ENCODE measurements around the gene BLM.

The BLM gene

DNA sequence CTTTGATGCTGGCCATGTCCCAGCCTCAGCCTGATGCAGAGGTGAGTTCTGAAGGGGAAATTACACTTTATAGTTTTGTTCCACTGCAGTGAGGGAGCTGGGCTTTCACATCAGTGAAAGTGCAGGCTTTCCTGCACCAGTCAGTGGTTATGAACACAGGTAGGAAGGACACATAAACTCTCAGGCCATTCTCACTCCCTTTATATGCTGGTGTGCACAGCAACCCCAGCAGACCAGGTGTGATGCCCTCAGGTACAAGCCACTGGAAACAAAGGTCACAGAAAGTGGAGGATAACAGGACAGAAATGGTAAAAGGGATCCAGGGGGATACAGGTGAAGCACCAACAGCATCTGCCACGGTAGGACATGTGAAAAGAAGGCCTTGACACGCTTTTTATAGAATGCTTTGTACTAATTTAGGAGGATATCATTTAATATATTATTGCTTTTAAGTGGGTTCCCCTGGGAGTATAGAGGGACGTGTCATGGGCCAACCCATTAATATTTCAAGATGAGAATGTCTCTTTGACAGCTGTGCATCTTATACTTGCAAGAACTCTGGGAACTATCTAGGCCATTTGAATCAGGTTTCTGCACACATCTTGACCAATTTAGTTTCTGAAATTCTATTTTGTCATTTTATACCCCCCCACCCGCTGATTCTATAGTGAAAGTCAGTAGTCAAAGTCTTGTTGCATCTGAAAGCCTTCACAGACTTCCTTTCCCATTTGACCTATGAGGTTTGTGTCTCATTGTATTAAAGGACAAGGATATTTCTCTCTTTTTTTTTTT lies 25.0 kb upstream of the BLM start:
- DNase-seq (ENCODE audit: low read depth): no peak

DNA sequence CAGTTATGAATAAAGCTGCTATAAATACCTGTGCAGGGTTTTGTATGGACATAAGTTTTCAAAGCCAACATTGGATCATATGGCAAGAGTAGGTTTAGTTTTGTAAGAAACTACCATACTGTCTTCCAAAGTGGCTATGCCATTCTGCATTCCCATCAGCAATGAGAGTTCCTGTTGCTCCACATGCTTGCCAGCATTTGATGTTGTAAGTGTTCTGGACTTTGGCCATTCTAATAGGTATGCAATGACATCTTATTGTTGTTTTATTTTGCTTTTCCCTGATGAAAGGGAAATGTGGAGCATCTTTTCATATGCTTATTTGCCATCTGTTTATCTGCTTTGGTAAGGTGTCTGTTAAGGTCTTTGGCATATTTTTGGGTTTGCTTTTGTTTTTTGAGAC lies 22.2 kb upstream of the BLM start:
- DNase-seq (ENCODE audit: low read depth): no peak

DNA sequence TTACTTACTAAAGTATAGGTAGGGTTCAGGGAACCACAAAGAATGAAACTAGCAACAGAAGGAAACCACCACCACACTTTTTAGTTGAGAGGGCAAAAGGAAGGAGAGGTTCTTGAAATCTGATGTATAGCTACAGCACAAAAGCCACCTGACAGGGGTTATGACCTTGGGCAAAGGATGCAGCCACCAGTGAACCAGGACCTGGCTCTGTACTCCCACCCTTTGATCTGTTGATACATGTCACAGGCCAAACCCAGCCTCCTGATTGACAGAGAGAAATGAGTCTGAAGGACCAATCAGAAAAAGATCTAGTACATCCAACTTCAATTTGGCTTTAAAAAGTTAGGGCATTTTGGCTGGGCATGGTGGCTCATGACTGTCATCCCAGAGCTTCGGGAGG lies 20.0 kb upstream of the BLM start:
- DNase-seq (ENCODE audit: low read depth): no peak

DNA sequence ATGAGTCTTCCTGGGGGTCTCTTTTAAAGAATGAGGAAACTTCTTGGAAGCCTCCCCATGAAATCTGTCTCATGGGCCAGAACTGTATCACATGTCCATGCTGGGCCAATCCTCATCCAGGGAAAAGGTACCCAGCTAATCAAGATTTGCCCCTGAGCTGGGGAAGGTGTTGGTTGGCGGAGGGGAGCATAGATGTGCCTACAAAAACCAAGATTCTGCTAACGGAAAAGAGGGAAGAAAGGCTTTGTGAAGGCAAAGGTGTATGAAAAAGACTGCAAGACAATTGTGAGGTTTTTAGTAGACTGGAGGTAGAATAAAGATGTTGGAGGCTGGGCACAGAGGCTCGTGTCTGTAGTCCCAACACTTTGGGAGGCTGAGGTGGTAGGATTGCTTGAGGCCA lies 18.5 kb upstream of the BLM start:
- DNase-seq (ENCODE audit: low read depth): no peak

DNA sequence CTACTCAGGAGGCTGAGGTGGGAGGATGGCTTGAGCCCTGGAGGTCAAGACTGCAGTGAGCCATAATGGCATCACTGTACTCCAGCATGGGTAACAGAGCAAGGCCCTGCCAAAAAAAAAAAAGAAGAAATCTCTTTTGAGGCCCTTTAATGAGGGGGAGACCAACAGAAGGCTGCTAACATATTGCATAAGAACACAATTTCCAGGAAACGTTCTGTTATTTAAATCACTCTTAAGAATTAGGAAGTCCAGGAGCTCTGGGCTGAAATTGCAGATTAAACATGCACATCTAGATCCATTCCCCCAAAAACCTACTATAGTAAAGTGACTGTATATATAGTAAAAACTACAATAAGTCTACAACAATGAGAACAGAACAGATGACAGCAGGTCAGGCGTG lies 16.1 kb upstream of the BLM start:
- no peak for DNase-seq (ENCODE audit: low read depth)

DNA sequence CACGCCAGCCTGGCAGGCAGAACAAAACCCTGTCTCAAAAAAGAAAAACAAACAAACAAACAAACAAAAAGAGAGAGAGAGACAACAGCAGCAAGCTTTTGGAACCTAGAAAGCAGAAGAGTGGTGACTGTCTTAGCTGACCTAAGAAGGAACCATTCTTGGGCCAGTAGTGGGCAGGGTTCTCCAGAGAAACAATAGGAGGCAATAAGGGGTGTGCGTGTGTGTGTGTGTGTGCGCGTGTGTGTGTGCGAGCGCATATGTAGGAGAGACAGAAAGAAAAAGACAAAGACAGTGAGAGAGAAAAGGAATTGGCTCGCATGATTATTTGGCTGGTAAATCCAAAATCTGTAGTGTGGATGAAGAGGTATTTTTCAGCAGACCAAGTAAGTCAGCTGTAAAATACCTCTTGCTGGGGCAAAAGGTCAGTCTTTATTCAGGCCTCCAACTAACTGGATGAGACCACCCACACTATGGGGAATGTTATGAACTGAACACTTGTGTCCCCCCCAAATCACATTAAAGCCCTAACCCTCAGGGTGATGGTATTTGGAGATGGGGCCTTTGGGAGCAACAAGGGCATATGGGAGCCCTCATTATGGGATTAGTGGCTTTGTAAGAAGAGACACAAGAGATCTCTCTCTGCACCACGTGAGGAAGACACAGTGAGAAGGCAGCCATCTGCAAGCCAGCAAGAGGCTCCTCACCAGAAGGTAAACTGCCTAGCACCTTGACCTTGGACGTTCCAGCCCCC lies 15.1 kb upstream of the BLM start:
- DNase-seq (ENCODE audit: low read depth): no peak

DNA sequence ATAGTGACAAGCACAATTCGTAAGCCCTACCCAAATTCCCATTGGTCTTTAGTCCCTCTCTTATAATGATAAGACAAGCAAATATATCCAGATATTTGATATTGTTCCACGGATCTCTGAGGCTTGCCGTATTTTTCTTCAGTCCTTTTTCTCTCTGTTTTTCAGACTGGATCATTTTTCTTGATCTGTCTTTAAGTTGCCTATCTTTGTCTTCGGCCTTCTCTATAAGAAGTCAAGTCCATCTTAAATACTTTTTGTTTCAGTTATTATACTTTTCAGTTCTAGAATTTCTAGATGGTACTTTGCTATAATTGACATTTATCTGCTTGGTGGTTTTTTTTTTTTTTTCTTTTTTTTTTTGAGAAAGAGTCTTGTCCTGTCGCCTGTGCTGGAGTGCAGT lies 13.7 kb upstream of the BLM start:
- DNase-seq (ENCODE audit: low read depth): no peak

DNA sequence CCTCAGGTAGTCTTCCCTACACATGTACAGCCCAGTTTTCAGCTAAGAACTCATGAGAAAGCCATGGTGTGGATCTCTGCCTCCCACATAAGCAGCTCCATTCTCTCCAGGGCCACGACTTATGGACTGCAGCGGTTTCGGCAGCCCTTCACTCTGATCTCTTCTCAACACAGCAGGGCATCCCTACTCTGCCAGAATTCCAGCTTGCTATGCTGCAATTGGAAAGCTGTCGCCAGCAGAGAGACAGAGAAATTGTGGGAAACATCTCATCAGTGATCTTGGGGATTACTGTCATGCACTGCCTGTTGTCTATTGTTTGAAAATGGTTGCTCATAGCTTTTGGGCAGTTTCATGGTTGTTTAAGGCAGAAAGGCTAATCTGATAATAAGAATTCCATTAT lies 11.9 kb upstream of the BLM start:
- no peak for DNase-seq (ENCODE audit: low read depth)

DNA sequence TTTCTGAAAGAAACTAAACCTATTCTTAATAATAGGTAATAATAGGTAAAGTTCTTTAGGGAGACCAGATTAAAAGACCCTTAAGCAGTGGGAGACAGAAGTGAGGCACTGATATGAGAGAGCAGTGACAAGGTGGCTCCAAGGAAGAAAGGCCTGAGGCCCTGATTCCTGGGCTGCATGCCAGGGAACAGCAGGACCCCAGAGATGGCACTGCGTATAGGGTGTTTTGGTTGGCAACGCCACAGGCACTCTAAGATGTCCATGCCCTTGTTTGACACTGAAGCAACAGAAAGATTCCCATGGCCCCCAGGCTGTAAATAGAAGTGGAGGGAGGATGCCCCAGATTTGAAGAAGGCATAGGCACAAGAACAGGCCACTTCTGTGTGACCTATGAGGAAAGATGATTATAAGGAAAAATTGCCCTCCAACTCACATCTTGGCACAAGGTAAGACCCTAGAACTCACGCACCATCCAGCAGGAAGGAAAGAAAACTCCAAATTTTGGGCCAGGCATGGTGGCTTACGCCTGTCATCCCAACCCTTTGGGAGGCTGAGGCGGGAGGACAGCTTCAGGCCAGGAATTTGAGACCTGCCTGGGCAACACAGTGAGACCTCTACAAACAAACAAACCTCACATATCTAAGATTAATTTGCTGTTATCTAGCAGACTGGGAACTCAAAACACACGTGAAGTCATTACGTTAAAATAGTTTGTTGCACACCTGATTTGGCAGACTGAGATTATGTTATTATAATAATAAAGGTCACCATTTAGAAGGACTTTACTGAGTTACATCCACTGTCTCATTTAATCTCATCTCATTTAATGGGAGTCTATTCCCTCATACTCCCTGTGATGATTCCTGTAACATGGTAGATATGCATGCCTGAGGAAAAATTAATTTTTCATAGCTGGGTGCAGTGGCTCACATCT lies 10.5 kb upstream of the BLM start:
- no peak for DNase-seq (ENCODE audit: low read depth)

DNA sequence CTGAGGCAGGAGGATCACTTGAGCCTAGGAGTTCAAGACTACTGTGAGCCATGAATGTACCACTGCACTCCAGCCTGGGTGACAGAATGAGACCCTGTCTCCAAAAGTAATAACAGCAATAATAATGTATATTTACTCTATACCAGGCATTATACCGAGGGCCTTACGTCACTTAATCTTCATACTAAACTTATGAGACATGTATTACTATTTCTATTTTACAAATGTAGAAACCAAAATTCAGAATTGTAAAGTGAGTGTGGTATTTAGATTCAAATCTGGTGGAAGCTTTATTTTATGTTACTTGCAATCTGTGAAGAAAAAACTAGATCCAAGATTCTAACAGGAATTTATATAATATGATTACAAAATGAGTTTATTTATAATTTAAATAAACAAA lies 9.7 kb upstream of the BLM start:
- no peak for DNase-seq (ENCODE audit: low read depth)

DNA sequence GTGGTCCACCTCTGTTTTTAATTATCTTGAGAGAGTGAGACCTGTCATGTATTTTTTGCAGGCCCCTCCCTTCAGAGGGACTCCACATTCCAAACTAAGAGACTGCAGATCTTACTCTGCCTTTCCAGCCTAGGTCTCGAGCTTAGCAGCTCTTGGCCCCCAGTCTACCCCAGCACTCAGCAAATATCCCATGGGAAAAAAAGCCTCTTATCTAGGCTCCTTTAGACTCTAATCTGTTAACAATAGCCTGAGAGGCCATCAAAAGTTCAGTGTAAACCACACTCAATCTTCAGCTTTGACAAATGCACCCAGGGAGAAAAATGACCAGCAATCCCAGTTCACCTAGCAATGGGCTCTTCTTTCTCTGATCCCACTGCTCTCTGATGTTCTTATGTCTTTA lies 8.6 kb upstream of the BLM start:
- DNase-seq (ENCODE audit: low read depth): no peak

DNA sequence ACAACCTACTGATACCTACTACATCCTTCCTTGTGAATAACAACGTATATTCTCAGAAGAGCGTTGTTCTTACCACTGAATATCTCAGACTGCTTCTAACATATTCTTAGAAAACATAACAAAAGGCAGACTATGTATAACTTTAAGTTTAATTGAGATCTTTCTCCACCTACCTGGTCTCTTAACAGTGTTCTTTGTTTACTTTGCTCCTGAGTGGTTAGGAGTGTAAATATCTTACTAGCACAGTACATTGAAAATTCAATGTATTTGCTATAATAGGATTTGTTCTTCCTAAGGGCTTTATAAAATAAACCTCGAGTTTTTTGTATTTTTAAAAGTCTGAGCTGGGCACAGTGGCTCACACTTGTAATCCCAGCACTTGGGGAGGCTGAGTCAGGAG lies 7.9 kb upstream of the BLM start:
- DNase-seq (ENCODE audit: low read depth): no peak

DNA sequence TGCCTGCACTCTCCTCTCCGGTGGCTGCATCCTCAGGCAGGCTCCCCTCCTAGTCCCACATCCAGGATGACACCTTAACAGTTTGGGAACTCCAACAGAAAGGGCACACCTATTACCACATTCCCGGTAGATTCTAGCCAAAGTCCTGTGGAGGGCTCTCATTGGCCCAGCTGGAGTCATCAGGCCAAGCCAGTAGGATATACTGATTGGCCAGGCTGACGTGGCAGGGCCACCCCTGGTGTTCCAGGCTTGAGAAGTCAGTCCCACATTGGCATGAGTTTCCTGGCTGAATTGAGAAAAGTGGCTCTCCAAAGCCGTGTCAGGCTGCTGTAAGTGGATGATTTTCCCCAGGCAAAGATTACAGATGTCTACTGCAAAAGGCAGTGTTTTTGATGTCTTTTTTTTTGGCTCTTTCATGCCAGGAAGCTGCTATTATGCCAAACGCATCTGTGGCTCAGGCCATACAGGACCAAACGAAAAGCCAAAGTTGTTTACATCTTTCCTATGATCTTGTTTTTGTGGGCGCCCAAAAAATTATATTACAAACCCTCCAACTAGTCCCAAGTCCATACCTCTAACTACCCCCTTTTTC lies 6.6 kb upstream of the BLM start:
- DNase-seq (ENCODE audit: low read depth): no peak

DNA sequence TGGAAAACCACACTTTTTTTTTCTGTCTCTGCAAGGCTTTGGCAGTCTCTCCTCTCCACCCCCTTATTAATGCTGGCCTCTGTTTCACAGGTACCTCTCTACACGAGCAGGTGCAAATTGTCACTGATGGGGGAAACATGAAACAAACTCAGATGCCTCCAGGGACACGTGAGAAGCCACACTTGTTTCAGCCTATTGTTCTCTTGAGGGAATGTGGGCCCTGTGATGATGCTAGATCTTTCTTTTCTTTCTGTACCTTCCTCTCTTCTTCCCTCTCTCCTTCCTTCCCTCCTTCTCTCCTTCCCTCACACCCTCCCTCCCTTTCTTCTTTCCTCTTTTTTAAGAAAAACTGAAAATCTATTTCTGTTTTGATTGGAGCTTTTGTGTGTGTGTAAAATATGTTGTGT lies 5.7 kb upstream of the BLM start:
- DNase-seq (ENCODE audit: low read depth): no peak

DNA sequence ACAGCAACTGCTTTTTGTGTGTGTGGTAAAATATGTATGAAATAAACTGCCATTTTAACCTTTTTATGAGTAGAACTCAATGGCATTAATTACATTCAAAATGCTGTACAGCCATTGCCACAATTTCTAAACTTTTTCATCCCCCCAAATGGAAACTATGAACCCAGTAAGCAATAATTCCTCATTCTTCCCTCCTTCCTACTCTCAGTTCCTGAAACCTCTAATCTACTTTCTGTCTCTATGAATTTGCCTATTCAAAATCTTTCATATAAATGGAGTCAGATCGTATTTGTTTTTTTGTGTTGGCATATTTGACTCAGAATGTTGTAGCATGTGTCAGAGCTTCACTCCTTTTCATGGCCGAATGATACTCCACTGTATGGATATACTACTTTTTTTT lies 5.3 kb upstream of the BLM start:
- DNase-seq (ENCODE audit: low read depth): no peak

DNA sequence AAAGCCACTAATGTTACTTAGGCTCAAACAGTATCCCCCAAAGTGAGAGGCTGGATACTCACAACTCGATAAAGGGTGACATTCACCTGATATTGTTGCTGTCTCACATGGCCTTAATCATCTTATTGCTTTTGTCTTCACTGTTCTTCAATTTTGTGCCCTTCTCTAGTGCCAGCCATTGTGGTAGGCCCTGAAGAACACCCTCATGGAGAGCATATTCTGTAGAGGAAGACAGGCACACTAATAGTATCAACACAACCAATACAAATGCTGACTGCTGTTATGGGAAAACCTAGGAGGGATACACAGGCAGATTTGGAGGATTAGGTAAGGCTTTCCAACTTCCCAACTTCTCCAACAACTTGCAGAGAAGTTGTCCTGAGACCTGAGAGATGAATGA lies 4.1 kb upstream of the BLM start:
- no peak for DNase-seq (ENCODE audit: low read depth)

DNA sequence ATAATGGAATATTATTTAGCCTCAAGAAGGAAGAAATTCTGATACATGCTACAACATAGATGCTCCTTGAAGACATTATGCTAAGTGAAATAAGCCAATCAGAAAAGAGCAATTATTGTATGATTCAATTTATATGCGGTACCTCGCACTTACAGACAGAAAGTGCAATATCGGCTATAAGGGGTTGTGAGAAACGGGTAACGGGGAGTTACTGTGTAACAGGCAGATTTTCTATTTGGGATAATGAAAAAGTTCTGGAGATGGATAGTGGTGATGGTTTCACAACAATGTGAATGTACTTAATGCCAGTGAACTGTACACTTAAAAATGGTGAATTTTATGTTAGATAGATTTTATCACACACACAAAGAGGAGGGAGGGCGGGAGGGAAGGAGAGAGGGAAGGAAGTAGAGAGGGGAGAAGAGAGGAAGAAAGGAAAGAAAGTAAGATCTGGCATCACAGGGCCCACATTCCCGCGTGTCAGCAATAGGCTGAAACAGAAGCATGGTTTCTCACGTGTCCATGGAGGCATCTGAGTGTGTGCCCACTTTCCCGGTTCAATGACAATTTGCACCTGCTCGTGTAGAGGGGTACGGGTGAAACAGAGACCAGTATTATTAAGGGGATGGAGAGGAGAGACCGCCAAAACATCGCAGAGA lies 700 bp upstream of the BLM start:
- no peak for DNase-seq (ENCODE audit: low read depth)

DNA sequence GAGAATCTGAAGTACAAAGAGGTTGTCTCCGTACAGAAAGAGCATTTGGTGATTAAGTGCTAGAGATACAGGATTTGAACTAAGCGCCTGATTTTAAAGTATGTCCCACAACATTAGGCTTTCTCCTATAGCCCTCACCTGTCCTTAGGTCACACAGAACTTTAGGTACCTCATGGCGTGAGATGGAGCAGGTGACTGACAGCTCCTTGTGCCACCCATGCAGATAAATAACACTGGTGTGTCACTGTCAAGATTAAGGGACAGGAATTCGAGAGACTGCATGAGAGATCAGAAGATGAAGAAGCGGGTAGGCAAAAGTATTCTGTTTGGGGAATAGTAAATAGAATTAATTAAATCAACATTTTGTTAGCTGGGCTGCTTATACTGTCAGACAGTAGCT lies 1.1 kb downstream of the BLM start:
- no peak for DNase-seq (ENCODE audit: low read depth)

DNA sequence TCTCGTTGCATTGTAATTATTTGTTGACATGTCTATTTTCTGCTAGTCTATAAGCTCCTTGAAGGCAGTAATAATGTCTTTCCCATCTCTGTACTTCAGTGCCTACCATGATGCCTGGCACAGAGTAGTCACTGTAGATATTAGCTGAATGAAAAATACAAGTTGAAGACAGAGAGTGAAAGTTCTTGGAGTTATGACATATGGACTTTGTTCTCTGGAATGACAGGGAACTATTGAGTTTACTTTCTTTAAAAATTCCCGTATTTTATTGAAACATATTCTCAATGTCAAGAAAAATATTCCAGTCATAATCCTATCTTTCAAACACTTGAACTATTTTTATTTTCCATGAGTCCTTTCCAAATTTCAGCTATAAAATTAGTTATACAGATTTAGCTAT lies 3.0 kb downstream of the BLM start:
- no peak for DNase-seq (ENCODE audit: low read depth)

DNA sequence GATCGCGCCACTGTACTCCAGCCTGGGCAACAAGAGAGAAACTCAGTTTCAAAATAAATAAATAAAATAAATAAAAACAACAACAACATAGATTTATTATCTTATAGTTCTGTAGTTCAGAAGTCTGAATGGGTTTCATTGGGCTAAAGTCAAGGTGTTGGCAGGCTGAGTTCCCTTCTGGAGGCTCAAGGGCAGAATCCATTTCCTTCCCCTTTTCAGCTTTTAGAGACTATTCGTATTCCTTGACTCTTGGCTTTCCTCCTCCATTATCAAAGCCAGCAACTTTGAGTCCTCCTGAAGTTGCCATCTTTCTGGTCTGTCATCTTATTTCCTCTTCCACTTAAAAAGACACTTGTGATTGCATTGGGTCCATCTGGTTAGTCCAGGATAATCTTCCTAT lies 12.1 kb downstream of the BLM start:
- DNase-seq (ENCODE audit: low read depth): no peak

DNA sequence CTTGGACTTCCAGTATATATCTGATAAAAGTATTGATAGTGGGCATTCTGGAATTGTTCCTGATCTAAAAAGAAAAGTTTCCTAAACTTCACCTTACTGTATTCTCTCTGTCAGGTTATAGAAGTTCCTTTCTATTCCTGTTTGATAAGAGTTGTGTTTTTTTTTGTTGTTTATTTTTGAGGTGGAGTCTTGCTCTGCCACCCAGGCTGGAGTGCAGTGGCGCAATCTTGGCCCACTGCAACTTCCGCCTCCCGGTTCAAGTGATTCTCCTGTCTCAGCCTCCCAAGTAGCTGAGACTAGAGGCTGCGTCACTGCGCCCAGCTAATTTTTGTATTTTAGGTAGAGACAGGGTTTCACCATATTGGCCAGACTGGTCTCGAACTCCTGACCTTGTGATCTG lies 13.1 kb downstream of the BLM start:
- no peak for DNase-seq (ENCODE audit: low read depth)

DNA sequence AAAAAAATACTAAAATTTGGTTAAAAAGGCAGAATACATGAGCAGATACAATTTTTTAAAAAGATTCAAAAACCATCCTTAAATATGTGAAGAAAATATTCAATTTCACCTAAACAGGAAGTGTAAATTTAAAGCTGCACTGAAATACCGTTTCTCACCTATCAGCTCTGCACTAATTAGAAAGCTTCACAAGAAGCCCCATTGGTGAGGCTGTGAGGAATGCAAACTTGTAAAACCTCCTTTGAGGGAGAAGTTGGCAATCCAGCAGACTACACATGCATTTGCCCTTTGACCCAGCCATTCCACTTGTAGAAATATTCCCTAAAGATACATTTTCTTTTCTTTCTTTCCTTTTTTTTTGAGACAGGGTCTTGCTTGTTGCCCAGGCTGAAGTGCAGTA lies 18.8 kb downstream of the BLM start:
- DNase-seq (ENCODE audit: low read depth): no peak

All from T follicular helper cell (primary cell).